DMS79 (cell line): ENCODE results near the gene LPP.

ENCODE experiments used
- DNase-seq: peaks from one replicate; lab custom pipeline; 2025; lab: John Stamatoyannopoulos, UW

The LPP gene

GRCh38 chr3:188839187-188839695 lies 685.3 kb downstream of the LPP start:
- DNase-seq: no peak

GRCh38 chr3:188840290-188840689 lies 686.3 kb downstream of the LPP start:
- DNase-seq: no peak

GRCh38 chr3:188841906-188842305 lies 687.9 kb downstream of the LPP start:
- no peak for DNase-seq

GRCh38 chr3:188842639-188843038 lies 688.7 kb downstream of the LPP start:
- DNase-seq: no peak

GRCh38 chr3:188844096-188844495 lies 690.1 kb downstream of the LPP start:
- DNase-seq: no peak

GRCh38 chr3:188845514-188845913 lies 691.6 kb downstream of the LPP start:
- DNase-seq: no peak

- no peak for DNase-seq
Measured at GRCh38 chr3:188848947-188849346, 695.0 kb downstream of the LPP start.

GRCh38 chr3:188853856-188854771 lies 700.2 kb downstream of the LPP start:
- DNase-seq: no peak

GRCh38 chr3:188854772-188855149 lies 700.8 kb downstream of the LPP start:
- DNase-seq: no peak

- no peak for DNase-seq
Measured at GRCh38 chr3:188855675-188856074, 701.7 kb downstream of the LPP start.

- DNase-seq: no peak
Measured at GRCh38 chr3:188860147-188860546, 706.2 kb downstream of the LPP start.

GRCh38 chr3:188861842-188862744 lies 708.1 kb downstream of the LPP start:
- DNase-seq: no peak

- DNase-seq: no peak
Measured at GRCh38 chr3:188863999-188864406, 710.0 kb downstream of the LPP start.

- no peak for DNase-seq
Measured at GRCh38 chr3:188867691-188868265, 713.8 kb downstream of the LPP start.

GRCh38 chr3:188868803-188869202 lies 714.8 kb downstream of the LPP start:
- peak; percentile 55 for DNase-seq

- no peak for DNase-seq
Measured at GRCh38 chr3:188869628-188870027, 715.7 kb downstream of the LPP start.

- DNase-seq: no peak
Measured at GRCh38 chr3:188870431-188870830, 716.5 kb downstream of the LPP start.

- DNase-seq: no peak
Measured at GRCh38 chr3:188874576-188874975, 720.6 kb downstream of the LPP start.

GRCh38 chr3:188875413-188875812 lies 721.5 kb downstream of the LPP start:
- no peak for DNase-seq

- DNase-seq: no peak
Measured at GRCh38 chr3:188876370-188876769, 722.4 kb downstream of the LPP start.

- no peak for DNase-seq
Measured at GRCh38 chr3:188877381-188877780, 723.4 kb downstream of the LPP start.

GRCh38 chr3:188878076-188878475 lies 724.1 kb downstream of the LPP start:
- no peak for DNase-seq
